ENCODE data around the gene BFSP1.

BFSP1 gene

DNA sequence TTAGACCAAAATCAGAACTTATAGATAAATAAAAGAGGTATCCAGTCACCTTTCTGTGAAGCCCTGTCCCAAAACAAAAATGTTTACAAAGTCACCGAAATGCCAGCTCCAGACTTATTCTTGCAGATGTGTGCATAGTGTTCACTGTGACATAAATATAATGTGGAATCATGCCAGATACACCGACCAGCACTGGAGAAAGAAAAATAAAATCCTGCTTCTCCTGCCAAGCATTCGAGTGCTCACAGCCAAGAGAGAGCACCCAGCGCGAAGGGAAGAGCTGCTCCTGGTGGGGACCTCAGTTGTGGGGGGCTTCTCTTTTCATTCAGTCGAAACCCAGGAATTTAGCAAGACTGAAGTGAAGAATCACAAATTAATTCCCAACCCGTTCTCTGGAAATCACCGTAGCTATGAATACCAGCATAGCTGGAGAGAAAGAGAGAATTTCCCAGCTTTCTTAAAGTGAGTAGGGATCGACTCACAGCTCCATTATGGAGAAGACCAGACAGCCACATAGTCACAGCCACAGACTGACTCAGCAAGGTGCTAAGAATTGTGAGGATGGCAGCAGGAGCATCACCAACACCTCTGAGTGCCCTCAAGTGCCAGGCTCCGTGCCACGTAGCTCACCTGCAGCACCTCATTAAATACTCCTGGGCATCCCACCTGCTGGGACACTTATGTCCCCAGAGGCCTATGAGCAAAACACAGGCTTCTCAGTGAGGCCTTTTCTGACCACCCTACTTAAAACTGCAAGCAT, 33.2 kb downstream of the BFSP1 start:
- DNase-seq (ENCODE audit: low spot score): no peak

DNA sequence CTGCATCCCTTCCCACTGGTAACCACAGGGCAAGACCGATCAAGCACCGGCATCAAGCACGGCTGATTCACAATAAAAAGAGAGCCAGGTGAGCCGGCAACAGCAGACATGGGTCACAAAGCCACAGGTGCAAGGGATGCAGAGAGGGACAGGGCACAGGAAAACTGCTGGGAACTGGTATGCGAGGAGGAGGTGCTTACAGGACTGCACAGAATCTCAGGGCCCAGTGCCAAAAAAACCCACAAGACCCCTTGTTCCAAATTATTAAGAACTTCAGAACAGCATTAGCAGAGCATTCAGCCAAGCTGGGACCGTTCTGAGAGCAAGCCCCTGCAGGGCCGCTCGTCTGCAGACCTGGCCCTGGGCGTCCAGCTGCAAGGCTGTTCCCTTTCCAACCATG, 35.4 kb downstream of the BFSP1 start:
- no peak for DNase-seq (ENCODE audit: low spot score)

DNA sequence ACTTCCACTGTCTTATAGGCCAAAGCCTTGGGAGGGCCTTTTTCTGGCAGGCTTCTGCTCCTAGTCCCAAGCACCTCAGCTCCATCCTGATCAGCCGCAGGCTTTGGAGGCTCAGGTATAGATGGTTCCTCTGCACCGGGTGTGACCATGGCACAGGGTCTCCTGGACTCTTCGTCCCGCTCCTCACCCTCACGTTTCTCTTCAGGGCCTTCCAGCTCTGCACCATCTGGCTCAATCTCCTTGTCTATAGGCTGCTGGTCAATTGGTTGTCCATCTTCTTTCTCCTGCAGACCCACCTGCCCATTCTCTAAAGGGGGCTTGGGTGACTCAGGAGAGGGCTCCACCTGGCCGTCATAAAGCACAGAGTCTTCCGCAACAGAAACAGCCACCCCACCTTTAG, 37.0 kb downstream of the BFSP1 start:
- DNase-seq (ENCODE audit: low spot score): no peak

DNA sequence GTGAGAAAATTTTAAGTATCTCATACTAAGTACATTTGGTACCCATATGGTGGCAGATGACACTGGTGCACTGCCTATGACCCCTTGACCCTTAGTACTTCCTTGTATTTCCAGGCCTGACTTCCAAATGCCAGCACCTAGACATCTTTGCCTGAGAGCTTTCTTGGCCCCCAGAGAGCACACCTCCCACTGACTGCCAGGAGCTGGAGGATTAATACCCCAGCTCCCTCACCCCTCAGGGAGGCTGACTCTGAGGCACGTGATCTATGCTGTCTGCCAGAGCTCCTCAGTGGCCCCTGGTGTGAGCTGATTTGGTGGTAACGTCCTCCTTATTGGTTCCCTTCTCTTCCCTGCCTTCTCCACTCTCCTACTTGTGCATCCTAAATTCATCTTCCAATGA, 38.0 kb downstream of the BFSP1 start:
- no peak for DNase-seq (ENCODE audit: low spot score)

DNA sequence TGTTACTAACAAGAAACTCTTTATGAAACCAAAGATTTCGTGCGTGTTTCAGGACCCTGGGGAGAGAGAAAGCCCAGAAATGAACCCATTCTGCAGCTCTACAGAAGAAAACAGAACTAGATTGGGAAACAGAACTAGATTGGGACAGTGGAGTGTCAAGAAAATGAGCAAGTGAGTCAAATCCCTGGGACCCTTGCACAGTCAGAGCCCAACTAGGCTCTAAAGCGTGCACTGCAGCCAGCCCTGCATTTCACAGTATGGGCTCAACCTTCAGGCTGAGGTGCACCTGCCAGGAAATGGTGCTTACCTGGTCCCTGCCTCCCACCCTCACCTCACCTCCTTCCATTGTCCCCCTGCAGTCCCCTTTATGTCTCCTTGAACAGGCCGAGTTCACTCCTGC, 39.7 kb downstream of the BFSP1 start:
- no peak for DNase-seq (ENCODE audit: low spot score)

DNA sequence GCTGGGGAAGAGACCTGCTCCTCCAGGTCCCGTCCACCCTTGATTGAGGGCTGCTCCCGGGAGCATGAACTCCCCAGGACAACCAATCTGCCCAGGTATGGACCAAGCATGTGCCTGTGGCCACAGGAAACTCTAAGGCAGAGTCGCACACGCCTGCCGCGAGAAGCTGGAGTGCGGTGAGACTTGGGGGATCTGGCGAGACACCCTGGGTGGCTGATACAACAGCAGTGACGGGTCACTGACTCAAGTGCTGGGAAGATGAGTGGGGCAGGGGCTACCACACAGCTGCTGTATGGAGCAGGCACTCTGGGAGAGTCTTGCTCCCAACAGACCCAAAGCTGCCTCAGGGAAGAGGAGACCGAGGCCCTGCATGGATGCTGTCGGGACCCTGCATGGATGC, 40.1 kb downstream of the BFSP1 start:
- no peak for DNase-seq (ENCODE audit: low spot score)

DNA sequence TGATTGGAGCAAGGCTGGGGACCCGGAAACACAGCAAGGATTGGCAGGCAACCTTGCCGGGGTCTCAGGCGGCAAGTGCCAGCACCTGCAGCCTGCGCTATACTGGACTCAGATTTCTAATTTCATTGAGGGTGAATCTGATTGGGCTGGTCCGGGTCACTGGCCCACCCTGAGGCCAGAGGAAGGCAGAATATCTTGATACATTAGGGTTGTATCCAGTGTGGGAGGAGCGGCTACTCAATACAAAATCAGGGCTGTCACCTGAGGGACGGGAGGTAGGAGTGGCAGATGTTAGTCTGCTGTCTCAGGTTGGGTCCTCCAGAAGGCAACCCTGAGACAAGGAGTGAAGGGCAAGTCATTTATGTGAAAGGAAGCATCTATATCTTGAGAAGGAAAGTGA, 40.7 kb downstream of the BFSP1 start:
- no peak for DNase-seq (ENCODE audit: low spot score)

DNA sequence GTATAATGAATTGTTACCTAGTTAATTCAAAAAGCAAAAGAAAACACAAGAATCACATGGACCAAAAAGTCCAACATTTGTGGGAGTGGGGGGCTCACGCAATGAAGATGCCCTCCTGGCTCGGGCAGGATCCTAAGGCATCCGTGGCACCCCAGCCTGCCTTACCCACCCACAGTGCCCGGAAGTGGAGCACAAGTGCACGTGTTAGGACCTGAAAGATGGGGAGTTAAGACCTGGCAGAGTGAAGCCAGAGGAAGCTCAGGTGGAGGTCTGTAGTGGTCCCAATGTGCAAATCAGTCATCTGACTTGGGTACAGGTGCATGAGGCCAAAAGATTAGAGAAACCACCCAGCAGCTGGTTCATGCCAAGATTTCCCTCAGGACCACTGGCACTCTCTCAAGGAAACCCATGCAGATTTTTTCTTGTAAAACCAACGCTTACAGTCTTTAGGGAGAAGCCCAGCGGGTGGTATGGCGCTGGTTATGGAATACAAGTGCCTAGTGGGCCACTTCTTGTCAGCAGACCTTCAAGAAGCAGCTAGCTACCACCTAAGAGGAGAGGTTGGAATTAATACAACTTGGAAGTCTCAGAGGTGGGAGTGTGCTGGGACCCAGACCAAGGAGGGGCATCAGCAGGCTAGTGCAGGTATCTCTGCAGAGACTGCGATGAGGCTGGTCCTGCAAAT, 42.1 kb downstream of the BFSP1 start:
- DNase-seq (ENCODE audit: low spot score): no peak

DNA sequence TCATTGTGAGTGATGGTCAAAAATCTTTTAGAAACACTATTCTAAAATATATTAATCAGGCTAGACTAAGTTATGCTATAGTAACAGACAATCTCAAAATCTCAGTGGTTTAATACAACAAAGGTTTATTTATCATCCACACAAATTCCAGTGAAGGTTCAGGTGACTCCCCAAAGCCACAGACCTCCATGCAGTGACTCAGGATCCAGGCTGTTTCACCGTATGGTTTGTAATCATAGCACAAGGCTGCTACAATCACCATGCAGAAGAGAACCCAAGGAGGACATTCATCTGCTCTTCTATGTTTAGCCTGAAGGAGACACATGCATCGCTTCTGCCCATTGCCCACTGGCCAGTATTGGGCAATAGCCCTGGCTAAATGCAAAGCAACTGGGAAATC, 46.2 kb downstream of the BFSP1 start:
- no peak for DNase-seq (ENCODE audit: low spot score)

DNA sequence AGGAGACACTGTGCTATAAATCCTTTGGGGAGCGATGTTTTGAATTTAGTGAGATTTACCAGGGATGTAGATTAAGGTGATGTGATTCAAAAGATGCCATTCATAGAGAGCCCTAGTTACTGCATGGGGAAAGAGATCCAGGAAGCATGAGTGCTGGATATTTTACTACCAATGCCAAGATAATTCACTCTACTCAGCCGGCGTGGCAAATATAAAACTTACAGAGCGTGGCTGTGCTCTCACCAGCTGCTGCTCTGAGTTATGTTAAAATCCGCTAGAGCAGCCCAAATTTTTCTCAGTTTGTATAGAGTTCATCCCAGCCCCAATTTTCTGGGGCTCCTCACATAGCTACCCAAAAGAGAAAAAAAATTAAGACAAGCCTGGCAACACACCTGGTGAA, 48.6 kb downstream of the BFSP1 start:
- DNase-seq (ENCODE audit: low spot score): no peak

DNA sequence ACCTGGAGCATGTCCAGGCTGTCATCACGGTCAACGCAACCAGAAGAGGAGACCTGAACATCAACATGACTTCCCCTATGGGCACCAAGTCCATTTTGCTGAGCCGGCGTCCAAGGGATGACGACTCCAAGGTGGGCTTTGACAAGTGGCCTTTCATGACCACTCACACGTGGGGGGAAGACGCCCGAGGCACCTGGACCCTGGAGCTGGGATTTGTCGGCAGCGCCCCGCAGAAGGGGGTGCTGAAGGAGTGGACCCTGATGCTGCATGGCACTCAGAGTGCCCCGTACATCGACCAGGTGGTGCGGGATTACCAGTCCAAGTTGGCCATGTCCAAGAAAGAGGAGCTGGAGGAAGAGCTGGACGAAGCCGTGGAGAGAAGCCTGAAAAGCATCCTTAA, 49.5 kb downstream of the BFSP1 start:
- DNase-seq (ENCODE audit: low spot score): no peak

DNA sequence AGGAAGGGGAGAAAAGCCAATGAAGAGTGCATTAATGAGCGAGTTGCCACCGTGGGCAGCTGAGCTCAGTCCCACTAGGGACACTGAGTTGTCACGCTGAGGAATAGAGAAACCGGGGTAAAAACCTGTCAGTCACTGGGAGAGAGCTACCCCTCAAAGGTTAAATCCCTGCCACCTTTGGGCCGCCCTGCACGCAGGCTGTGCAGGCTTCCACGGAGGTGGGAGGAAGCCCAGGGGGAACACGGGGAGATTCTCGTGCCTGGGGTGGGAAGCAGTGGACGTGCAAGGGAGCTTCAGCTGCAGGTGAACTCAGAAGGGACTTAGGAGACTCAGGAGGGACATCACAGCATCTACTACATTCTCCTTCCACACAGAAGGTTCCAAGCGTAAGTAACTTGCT, 50.5 kb downstream of the BFSP1 start:
- DNase-seq (ENCODE audit: low spot score): no peak

DNA sequence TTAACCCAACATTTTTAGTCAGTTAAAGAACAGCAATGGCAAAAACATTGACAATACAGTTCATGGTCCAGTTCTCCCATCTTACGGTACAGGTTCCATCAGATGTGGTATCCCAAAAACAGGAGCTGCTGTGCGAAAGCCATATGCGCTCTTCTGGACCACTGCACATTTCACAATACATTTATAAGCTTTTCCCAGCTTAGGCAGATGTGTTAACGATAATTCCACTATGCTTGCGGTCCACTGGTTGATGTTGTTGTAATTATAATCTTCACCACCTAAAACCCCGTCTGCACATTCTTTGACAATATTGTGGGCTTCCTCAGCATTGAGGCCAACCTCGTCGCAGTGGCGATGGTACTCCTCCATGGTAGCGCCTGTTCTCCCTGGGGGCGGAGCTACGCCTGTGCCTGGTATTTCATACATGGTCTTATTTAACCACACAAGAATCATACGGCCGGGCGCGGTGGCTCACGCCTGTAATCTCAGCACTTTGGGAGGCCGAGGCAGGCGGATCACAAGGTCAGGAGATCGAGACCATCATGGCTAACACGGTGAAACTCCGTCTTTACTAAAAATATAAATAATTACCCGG, 52.0 kb downstream of the BFSP1 start:
- no peak for DNase-seq (ENCODE audit: low spot score)

DNA sequence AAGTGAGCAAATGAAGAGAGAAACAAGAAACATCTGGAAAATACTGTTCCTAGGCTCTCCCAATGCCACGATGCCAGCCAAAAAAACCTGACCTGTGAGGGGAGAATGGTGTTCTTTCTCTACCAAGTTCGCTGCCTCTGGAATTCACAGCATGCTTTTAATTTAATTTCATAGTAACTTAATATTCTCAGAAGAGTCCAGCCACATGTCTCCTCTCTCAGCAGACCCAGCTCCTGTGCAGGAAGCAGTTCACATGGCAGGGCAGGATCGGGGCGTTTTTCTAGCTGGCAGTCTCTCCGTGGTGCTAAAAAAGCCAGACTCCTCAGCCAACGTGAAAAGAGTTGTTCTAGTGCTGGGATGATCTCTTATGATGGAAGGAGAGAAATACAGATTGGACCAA, 57.5 kb downstream of the BFSP1 start:
- no peak for DNase-seq (ENCODE audit: low spot score)

DNA sequence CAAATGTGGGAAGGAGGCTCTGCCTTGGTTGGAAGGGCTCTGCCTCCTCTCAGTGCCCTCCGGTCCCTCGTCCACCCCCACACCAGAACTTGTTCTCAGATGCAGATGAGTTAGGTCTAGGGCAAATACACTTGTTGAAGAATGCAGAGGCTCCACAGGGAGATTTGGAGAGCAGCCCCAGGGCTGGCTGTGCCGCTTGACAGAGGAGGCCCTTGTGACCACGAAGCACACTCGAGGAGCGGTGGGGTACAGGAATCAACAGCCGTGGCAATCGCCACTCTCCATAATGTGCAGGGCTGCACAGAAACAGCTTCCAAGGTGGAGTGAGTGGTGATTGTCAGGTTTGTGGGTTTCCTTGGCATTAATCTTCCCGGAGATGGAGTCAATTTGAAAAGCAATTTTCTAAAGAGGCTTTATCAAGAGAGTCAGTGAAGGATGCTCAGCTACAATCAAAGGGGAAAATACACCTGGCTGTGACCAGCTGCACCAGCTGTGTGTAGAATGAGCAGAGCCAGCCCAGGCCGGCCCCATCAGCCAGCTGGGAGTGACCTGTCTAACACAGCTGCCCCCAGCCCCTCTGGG, 59.5 kb downstream of the BFSP1 start:
- no peak for DNase-seq (ENCODE audit: low spot score)

DNA sequence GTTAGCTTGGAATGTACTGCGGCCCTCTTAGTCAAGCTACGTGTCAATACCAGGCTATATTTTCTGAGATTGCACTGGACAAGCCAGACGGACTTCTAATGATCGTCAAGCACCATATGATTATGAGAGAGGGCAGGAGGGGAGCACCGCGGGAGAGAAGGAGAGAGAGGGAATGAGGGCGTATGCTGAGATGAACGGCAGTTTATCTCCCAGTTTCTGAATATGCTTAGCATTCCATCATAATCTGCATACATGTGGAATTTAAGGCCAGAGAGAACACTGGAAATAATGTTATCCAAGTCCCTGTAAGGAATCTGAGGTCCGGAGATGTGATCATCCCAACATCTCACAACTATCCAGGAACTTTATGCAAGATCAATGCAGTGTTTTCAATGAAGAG, 60.2 kb downstream of the BFSP1 start:
- no peak for DNase-seq (ENCODE audit: low spot score)

DNA sequence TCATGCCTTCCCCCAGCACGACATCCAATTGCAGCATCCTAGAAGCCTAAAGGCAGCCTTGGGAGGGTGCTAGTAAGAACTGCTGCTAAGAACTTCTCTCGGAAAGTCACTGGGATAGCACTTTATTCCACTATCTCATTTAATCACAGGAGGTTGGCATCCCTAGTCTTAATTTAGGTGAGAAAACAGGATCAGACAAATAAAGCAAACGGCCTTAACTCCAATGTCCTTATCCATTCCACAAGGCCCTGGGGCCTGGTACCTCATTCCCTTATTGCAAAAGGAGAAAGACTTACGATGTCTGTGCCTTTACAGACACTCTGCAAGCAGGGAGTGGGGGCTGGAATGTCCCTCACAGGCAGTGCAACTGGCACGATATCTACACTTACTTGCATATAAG, 60.7 kb downstream of the BFSP1 start:
- no peak for DNase-seq (ENCODE audit: low spot score)

DNA sequence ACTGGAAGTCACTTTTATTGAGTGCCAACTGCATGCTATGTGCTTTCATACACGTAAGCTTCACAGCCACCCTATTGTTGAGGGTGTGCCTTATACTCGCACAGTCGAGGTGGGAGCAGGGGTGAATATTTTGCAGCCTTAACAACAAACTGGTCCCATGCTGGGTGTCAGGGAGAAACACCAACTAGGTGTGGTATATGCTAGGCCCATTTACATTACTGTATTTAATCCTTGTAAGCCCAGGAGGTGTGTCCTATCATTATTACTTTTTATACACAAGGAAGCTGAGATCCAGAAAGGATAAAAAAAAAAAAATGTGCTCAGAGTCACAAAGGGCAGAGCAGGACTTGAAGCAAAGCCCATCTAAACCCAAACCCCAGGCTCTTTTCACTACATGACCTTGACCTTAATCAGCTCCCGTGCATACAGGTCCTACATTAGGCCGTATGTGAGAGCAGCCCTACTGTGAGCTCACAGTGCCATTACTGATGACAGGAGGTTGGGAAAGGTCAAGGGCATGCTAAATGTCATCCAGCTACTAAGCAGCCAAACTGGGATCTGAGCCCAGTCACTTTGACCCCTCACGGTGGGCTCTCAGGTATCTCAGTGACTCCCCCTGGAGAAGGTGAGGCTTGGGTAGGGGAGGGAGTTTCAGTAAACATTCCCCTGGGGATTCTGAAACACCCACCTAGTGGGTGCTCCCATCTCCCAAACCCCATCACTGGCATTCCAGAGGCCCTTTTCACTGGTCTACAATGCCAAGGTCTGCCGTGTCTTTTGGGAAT, 61.7 kb downstream of the BFSP1 start:
- no peak for DNase-seq (ENCODE audit: low spot score)

DNA sequence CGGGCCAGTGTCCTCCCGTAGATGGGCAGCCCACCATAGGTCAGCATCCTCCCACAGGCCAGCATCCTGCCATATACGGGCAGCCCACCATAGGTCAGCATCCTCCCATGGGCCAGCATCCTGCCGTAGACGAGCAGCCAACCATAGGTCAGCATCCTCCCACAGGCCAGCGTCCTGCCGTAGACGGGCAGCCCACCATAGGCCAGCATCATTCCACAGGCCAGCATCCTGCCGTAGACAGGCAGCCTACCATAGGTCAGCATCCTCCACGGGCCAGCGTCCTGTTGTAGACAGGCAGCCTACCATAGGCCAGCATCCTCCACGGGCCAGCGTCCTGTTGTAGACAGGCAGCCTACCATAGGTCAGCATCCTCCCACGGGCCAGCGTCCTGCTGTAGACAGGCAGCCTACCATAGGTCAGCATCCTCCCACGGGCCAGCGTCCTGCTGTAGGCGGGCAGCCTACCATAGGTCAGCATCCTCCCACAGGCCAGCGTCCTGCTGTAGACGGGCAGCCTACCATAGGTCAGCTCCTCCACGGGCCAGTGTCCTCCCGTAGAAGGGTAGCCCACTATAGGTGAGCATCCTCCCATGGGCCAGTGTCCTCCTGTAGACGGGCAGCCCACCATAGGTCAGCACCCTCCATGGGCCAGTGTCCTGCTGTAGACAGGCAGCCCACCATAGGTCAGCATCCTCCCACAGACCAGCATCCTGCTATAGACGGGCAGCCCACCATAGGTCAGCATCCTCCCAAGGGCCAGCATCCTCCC, 62.9 kb downstream of the BFSP1 start:
- DNase-seq (ENCODE audit: low spot score): no peak

DNA sequence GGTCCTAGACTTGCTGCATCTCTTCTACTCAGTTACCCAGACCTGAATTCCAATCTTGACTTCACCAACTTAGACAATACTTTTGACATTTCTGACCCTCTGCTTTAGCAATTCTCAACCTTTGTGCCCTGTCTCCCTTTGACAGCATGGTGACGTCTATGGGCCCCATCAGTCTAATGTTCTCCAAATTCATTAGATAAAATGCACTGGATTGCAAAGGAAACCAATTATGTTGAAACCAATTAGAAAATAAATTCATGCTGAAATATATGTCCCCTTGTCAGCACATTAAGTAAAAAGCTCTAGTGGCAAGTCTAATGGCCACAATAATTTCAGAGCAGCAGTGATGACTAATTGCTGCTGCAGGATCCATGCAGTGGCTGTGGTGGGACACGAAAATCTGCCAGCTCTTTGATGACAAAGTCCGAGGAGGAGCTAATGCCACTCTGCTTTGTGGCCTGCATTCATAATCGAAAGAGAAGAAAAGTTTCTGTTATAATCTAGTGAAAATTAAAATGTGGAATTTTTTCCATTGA, 64.0 kb downstream of the BFSP1 start:
- no peak for DNase-seq (ENCODE audit: low spot score)

DNA sequence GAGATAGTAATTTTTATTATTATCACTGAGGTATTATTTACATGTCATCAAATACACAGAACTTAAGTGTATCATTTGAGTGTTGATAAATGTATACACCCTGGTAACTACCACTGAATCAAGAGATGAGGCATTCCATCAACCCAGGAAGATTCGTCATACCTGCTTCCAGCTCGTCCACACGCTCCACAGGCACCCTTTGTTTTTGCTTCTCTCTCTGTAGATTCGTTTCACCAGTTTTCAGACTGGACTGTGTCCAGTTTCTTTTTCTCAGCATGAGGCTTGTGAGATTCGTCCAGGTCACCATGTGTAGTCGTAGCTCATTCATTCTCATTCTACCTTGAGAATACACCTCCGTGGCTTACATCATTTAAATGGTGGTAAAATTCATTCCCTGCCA, 64.5 kb downstream of the BFSP1 start:
- no peak for DNase-seq (ENCODE audit: low spot score)

All from AG08396 (cell line).